GM19328 (cell line): ENCODE results near the gene TOR1B.
"Not testable (repeated sequence)": the region's sequence is repeated elsewhere in the genome, so short reads cannot be mapped to it uniquely, and the experiment has no call there.

ENCODE experiments used
- ATAC-seq: cut with Tn5 transposase; IDR thresholded peaks from one replicate; pipeline ENCODE4 v1.9.1; 2021; ENCODE audit warnings: mild to moderate bottlenecking, moderate library complexity; ENCODE audit not compliant: unreplicated experiment

Gene TOR1B

GRCh38 chr9:129802833-129803675 lies at the start of gene TOR1B:
TOR1B (plus strand) TSS chr9:129803184; CDS start chr9:129803213, 29 bp downstream.
- ATAC-seq, result peak; percentile 91

GRCh38 chr9:129755151-129755550 lies 47.8 kb upstream of the TOR1B start:
- ATAC-seq, result no peak

GRCh38 chr9:129756191-129756590 lies 46.8 kb upstream of the TOR1B start:
- ATAC-seq, result no peak

GRCh38 chr9:129757045-129757444 lies 45.9 kb upstream of the TOR1B start:
- no peak for ATAC-seq

- no peak for ATAC-seq
Measured at GRCh38 chr9:129759319-129759718, 43.7 kb upstream of the TOR1B start.

- ATAC-seq, result no peak
Measured at GRCh38 chr9:129759804-129760502, 43.0 kb upstream of the TOR1B start.

- ATAC-seq, result not testable (repeated sequence)
Measured at GRCh38 chr9:129760784-129761183, 42.2 kb upstream of the TOR1B start.

GRCh38 chr9:129761293-129761900 lies 41.6 kb upstream of the TOR1B start:
- no peak for ATAC-seq

GRCh38 chr9:129761901-129762369 lies 41.0 kb upstream of the TOR1B start:
- no peak for ATAC-seq

- ATAC-seq, result not testable (repeated sequence)
Measured at GRCh38 chr9:129762370-129762984, 40.5 kb upstream of the TOR1B start.

- no peak for ATAC-seq
Measured at GRCh38 chr9:129762985-129763926, 39.7 kb upstream of the TOR1B start.

- ATAC-seq, result no peak
Measured at GRCh38 chr9:129765764-129766317, 37.1 kb upstream of the TOR1B start.

- ATAC-seq, result no peak
Measured at GRCh38 chr9:129768486-129768885, 34.5 kb upstream of the TOR1B start.

GRCh38 chr9:129769669-129770068 lies 33.3 kb upstream of the TOR1B start:
- no peak for ATAC-seq

GRCh38 chr9:129770741-129771140 lies 32.2 kb upstream of the TOR1B start:
- no peak for ATAC-seq

GRCh38 chr9:129773262-129774048 lies 29.5 kb upstream of the TOR1B start:
- ATAC-seq, result no peak

GRCh38 chr9:129774791-129775447 lies 28.1 kb upstream of the TOR1B start:
- ATAC-seq, result no peak

- no peak for ATAC-seq
Measured at GRCh38 chr9:129775448-129775798, 27.6 kb upstream of the TOR1B start.
